A673 (cell line): Measurements from ENCODE around the gene C4orf54. TPM values are rescaled to one million over a fixed set of nuclear protein-coding genes. Genes with fewer than 3 reads are reported as not detected.

Source experiments
- BruUV-seq: library from RNA; stranded (reverse); fragments of 400-500 nt; replicated peaks from 2 replicates; lab custom pipeline; 2021; lab: Mats Ljungman, UMichigan
- CTCF ChIA-PET: fragments of 300-600 bp; sonication (Branson Sonifier 250); formaldehyde crosslinking; loops from one replicate; lab custom pipeline; 2022; ENCODE audit warnings: antibody characterized with exemption; lab: Charles Lee
- POLR2A ChIA-PET: fragments of 300-600 bp; sonication (Branson Sonifier 250); formaldehyde crosslinking; loops from one replicate; lab custom pipeline; 2022; ENCODE audit warnings: antibody characterized with exemption; ENCODE audit not compliant: low non-redundant PET; lab: Charles Lee
- DNase-seq: peaks from one replicate; pipeline ENCODE4 v3.0.0-alpha.2; 2015; ENCODE audit warnings: low spot score
- H3K27ac ChIP-seq: fragments of 200-600 bp; sonication (generic); 2 replicates; pipeline ENCODE4 v1.5.1; 2016; ENCODE audit warnings: mixed run types, low read depth, mild to moderate bottlenecking, mixed read lengths, antibody characterized with exemption, low read length; ENCODE audit not compliant: poor library complexity, severe bottlenecking
- H3K27me3 ChIP-seq: fragments of 200-600 bp; sonication (generic); replicated peaks from 2 replicates; pipeline ENCODE4 v1.6.1; 2017; ENCODE audit warnings: mixed run types, low read depth, mild to moderate bottlenecking, mixed read lengths, antibody characterized with exemption, low read length; ENCODE audit not compliant: insufficient read depth, poor library complexity
- H3K36me3 ChIP-seq: fragments of 200-600 bp; sonication (generic); 2 replicates; pipeline ENCODE4 v1.6.1; 2016; ENCODE audit warnings: mixed run types, mild to moderate bottlenecking, mixed read lengths, antibody characterized with exemption, low read length; ENCODE audit not compliant: insufficient read depth, poor library complexity, severe bottlenecking
- H3K4me1 ChIP-seq: fragments of 200-600 bp; sonication (generic); 2 replicates; pipeline ENCODE4 v1.6.1; 2017; ENCODE audit warnings: mixed run types, mild to moderate bottlenecking, mixed read lengths, antibody characterized with exemption, low read length; ENCODE audit not compliant: insufficient read depth, poor library complexity, severe bottlenecking
- H3K4me3 ChIP-seq: fragments of 200-600 bp; sonication (generic); 2 replicates; pipeline ENCODE4 v1.5.1; 2016; ENCODE audit warnings: low read depth, mixed run types, mild to moderate bottlenecking, mixed read lengths, low read length; ENCODE audit not compliant: poor library complexity, severe bottlenecking
- H3K9me3 ChIP-seq: fragments of 200-600 bp; sonication (generic); 2 replicates; pipeline ENCODE4 v1.6.1; 2016; ENCODE audit warnings: mixed run types, low read depth, mild to moderate bottlenecking, mixed read lengths, antibody characterized with exemption, low read length; ENCODE audit not compliant: poor library complexity, severe bottlenecking
- CTCF ChIP-seq: fragments of 300-800, 200-600 bp; sonication (generic); conservative IDR thresholded peaks from 2 replicates; pipeline ENCODE4 v1.5.1; 2017; ENCODE audit warnings: low read depth, mild to moderate bottlenecking, antibody characterized with exemption, low read length, moderate library complexity, mixed read lengths
- EZH2 ChIP-seq: fragments of 200-600 bp; sonication (generic); IDR thresholded peaks from 2 replicates; pipeline ENCODE4 v1.6.1; 2017; ENCODE audit warnings: borderline replicate concordance, low read depth, mild to moderate bottlenecking, mixed read lengths, antibody characterized with exemption, low read length; ENCODE audit not compliant: poor library complexity, severe bottlenecking
- intact Hi-C: fragments of 100-400 bp; cut with micrococcal nuclease; formaldehyde crosslinking; loops from one replicate; pipeline ENCODE4 v1.10.0; 2022; ENCODE audit not compliant: unreplicated experiment
- total RNA-seq: library from RNA; stranded (reverse); gene quantifications from 2 replicates; pipeline ENCODE4 v1.2.3, GENCODE V29; 2021

The C4orf54 gene
- total RNA-seq, 1 experiment from 2014 or later, result not detected

- Histone ChIP-seq H3K27me3 (no peaks in the 10 kb centered on the region), H3K36me3 (no peaks in the 10 kb centered on the region), H3K4me3 (no peak overlapping the region), H3K27ac (no peak overlapping the region), H3K9me3 (peaks cover 4% of the 10 kb centered on the region), H3K4me1 (no peaks in the 10 kb centered on the region)
- no peak for DNase-seq
- TF ChIP-seq EZH2, result no peak
- TF ChIP-seq CTCF, result no peak
- POLR2A ChIA-PET, result no interaction called here
- no TSS peak for BruUV-seq
- CTCF ChIA-PET, result no interaction called here
- intact Hi-C loops, result no loop called here
Observed at GRCh38 chr4:99693140-99693539, 35.5 kb upstream of the C4orf54 start.

DNA sequence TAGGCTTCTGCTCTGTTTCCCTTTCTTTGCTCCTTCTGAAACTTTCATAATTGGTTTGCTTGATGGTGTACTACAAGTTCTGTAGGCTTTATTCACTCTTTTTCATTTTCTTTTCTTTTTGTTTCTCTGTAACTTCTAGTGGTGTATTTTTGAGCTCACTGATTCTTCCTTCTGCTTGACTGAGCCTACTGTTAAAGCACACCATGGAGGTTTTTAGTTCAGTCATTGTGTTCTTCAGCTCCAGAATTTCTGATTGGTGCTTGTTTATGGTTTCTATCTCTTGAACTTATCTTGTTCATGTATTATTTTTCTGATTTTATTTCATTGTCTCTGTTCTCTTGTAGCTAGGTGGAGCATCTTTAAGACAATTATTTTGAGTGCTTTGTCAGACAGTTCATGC is 33.4 kb upstream of the C4orf54 start:
- ChIA-PET POLR2A (no interaction called here), CTCF (no interaction called here)
- Histone ChIP-seq H3K4me3 (no peak overlapping the region), H3K9me3 (peaks cover 4% of the 10 kb centered on the region), H3K36me3 (no peaks in the 10 kb centered on the region), H3K27ac (no peak overlapping the region), H3K4me1 (no peaks in the 10 kb centered on the region), H3K27me3 (no peaks in the 10 kb centered on the region)
- no peak for TF ChIP-seq CTCF
- no peak for TF ChIP-seq EZH2
- DNase-seq, result no peak
- BruUV-seq, result no TSS peak
- intact Hi-C loops, result no loop called here

- no TSS peak for BruUV-seq
- Histone ChIP-seq H3K9me3 (peaks cover 4% of the 10 kb centered on the region), H3K27me3 (no peaks in the 10 kb centered on the region), H3K27ac (no peak overlapping the region), H3K36me3 (no peaks in the 10 kb centered on the region), H3K4me1 (no peaks in the 10 kb centered on the region), H3K4me3 (no peak overlapping the region)
- TF ChIP-seq EZH2, result no peak
- TF ChIP-seq CTCF, result no peak
- CTCF ChIA-PET, result no interaction called here
- intact Hi-C loops, result no loop called here
- POLR2A ChIA-PET, result no interaction called here
- no peak for DNase-seq
Observed at GRCh38 chr4:99690472-99690871, 32.8 kb upstream of the C4orf54 start.
